Jurkat, Clone E6-1 (cell line): Measurements from ENCODE around the gene CIDEB.

Source experiments
- DNase-seq: peaks from one replicate; pipeline ENCODE4 v3.0.0-alpha.2; 2011; ENCODE audit warnings: low read depth, low spot score
- H3K4me3 ChIP-seq: 2 replicates; pipeline ENCODE4 v1.5.1; 2011; ENCODE audit warnings: mild to moderate bottlenecking, low read length, control low read depth, moderate library complexity

CIDEB gene

GRCh38 chr14:24297190-24297964 is 10.4 kb downstream of the CIDEB start:
- peak; percentile 57 for DNase-seq
- H3K4me3 ChIP-seq = no peak overlapping the region

- peak; percentile 69 for DNase-seq
- H3K4me3 ChIP-seq = no peak overlapping the region
Measured at GRCh38 chr14:24296341-24297157, 11.2 kb downstream of the CIDEB start.

- no peak for DNase-seq
Measured at GRCh38 chr14:24293525-24293924, 14.3 kb downstream of the CIDEB start.

GRCh38 chr14:24292118-24292807 is 15.5 kb downstream of the CIDEB start:
- DNase-seq = no peak
- no peak overlapping the region for H3K4me3 ChIP-seq

More at GRCh38 chr14:24293525-24293924, 14.3 kb downstream of the CIDEB start:
- H3K4me3 ChIP-seq = no peak overlapping the region

- no peak overlapping the region for H3K4me3 ChIP-seq
- no peak for DNase-seq
Measured at GRCh38 chr14:24291446-24292117, 16.2 kb downstream of the CIDEB start.

GRCh38 chr14:24290746-24291145 is 17.0 kb downstream of the CIDEB start:
- no peak overlapping the region for H3K4me3 ChIP-seq
- DNase-seq = no peak

- no peak overlapping the region for H3K4me3 ChIP-seq
- no peak for DNase-seq
Measured at GRCh38 chr14:24289649-24290280, 18.0 kb downstream of the CIDEB start.

GRCh38 chr14:24286996-24287395 is 20.8 kb downstream of the CIDEB start:
- no peak for DNase-seq
- no peak overlapping the region for H3K4me3 ChIP-seq

GRCh38 chr14:24285351-24285750 is 22.4 kb downstream of the CIDEB start:
- no peak for DNase-seq

GRCh38 chr14:24284501-24285035 is 23.2 kb downstream of the CIDEB start:
- no peak overlapping the region for H3K4me3 ChIP-seq
- DNase-seq = no peak

More at GRCh38 chr14:24285351-24285750, 22.4 kb downstream of the CIDEB start:
- H3K4me3 ChIP-seq = no peak overlapping the region

- DNase-seq = no peak
- no peak overlapping the region for H3K4me3 ChIP-seq
Measured at GRCh38 chr14:24283796-24284460, 23.8 kb downstream of the CIDEB start.

GRCh38 chr14:24282736-24283135 is 25.0 kb downstream of the CIDEB start:
- DNase-seq = no peak

GRCh38 chr14:24281636-24282035 is 26.1 kb downstream of the CIDEB start:
- no peak for DNase-seq
- H3K4me3 ChIP-seq = no peak overlapping the region

More at GRCh38 chr14:24282736-24283135, 25.0 kb downstream of the CIDEB start:
- no peak overlapping the region for H3K4me3 ChIP-seq

- H3K4me3 ChIP-seq = no peak overlapping the region
Measured at GRCh38 chr14:24280797-24281460, 26.8 kb downstream of the CIDEB start.

GRCh38 chr14:24279301-24280186 is 28.2 kb downstream of the CIDEB start:
- no peak for DNase-seq
- H3K4me3 ChIP-seq = no peak overlapping the region

More at GRCh38 chr14:24280797-24281460, 26.8 kb downstream of the CIDEB start:
- DNase-seq = no peak

- no peak for DNase-seq
- H3K4me3 ChIP-seq = no peak overlapping the region
Measured at GRCh38 chr14:24278424-24278823, 29.4 kb downstream of the CIDEB start.
